GM10266 (cell line): ENCODE data around the gene ELOB.

Source experiments
- DNase-seq: peaks from one replicate; pipeline ENCODE4 v3.0.0; 2012; ENCODE audit errors: extremely low spot score
- TF ChIP-seq, protein P1 (sequence below): IDR thresholded peaks from 2 replicates; pipeline ENCODE4 v1.5.1; 2012; ENCODE audit warnings: mild to moderate bottlenecking, low read depth; ENCODE audit not compliant: control insufficient read depth, insufficient read depth; ENCODE audit errors: missing control alignments

Gene ELOB

DNA sequence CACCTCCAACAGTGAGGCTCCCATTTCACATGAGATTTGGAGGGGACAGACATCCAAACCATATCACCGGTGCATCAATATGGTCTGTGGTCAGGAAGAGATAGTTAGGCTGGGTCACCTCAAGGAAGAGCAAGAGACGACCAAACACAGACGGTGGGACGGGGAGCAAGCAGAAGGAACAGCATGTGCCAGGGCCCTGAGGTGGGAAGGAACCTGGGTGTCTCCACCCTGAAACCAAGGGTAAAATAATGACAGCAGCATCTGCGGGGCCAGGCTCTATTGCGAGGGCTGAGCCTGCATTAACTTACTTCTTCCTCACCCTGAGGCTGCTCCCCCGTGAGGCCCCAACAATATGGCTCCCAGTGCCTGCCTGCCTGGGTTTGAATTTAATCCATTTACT, 31.1 kb upstream of the ELOB start:
- no peak for DNase-seq
- TF ChIP-seq, protein P1, sequence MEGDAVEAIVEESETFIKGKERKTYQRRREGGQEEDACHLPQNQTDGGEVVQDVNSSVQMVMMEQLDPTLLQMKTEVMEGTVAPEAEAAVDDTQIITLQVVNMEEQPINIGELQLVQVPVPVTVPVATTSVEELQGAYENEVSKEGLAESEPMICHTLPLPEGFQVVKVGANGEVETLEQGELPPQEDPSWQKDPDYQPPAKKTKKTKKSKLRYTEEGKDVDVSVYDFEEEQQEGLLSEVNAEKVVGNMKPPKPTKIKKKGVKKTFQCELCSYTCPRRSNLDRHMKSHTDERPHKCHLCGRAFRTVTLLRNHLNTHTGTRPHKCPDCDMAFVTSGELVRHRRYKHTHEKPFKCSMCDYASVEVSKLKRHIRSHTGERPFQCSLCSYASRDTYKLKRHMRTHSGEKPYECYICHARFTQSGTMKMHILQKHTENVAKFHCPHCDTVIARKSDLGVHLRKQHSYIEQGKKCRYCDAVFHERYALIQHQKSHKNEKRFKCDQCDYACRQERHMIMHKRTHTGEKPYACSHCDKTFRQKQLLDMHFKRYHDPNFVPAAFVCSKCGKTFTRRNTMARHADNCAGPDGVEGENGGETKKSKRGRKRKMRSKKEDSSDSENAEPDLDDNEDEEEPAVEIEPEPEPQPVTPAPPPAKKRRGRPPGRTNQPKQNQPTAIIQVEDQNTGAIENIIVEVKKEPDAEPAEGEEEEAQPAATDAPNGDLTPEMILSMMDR = no peak

DNA sequence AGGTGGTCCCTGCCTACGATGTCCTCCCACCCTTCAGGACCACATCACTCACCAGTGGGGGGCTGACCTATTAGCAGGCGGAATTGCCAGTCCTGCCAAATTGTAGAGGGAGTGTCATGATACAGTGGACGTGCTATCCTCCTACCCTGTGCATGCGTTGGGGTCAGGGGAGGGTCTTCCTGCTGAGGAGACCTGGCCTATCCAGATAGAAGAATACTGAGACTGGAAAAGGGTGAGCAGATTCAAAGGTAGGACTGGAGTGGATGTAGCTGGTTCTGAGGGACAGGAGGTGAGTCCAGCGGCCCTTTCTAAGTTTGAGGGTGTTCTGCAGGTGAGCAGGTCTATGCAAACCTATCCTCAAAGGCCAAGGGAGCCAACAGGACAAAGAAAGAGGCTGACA, 29.2 kb upstream of the ELOB start:
- DNase-seq = no peak
- TF ChIP-seq, protein P1 = no peak

- TF ChIP-seq, protein P1 = no peak
- DNase-seq = no peak
Measured at GRCh38 chr16:2804728-2805127, 27.6 kb upstream of the ELOB start.

GRCh38 chr16:2803545-2804195, 26.6 kb upstream of the ELOB start:
- TF ChIP-seq, protein P1 = no peak
- DNase-seq = no peak

DNA sequence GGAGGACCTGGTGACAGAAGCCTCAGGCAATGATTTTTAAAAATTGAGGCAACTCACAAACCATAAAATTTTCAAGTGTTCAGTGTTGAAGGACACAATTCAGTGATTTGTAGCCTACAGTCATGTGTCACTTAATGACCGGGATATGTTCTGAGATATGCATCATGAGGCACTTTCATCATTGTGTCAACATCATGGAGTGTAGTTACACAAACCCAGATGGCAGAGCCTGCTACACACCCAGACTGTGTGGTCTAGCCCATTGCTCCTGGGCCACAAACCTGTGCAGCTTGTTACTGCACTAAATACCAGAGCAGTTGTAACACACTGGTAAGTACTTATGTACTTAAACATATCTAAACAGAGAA, 22.8 kb upstream of the ELOB start:
- no peak for DNase-seq
- TF ChIP-seq, protein P1 = no peak

DNA sequence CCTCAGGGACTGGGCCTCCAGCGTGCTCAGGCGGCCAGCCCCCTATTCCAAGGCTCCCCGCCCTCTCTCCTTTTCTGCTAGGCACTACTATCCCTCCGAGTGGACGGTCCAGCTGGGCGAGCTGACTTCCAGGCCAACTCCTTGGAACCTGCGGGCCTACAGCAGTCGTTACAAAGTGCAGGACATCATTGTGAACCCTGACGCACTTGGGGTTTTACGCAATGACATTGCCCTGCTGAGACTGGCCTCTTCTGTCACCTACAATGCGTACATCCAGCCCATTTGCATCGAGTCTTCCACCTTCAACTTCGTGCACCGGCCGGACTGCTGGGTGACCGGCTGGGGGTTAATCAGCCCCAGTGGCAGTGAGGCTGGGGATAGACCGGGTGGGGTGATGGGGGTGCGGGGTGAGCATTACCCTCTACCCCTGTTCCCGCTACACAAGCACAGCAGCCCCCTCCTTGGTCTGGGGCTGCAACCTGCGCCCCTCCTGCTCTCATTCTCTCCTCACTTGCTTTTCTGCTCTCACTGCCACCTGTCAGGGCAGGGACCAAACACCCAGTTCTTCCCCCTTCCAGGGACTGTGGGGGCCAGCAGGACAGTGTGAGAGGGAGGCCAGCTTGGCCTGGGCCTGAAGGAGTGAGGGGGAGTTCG, 22.3 kb upstream of the ELOB start:
- TF ChIP-seq, protein P1 = no peak
- no peak for DNase-seq

DNA sequence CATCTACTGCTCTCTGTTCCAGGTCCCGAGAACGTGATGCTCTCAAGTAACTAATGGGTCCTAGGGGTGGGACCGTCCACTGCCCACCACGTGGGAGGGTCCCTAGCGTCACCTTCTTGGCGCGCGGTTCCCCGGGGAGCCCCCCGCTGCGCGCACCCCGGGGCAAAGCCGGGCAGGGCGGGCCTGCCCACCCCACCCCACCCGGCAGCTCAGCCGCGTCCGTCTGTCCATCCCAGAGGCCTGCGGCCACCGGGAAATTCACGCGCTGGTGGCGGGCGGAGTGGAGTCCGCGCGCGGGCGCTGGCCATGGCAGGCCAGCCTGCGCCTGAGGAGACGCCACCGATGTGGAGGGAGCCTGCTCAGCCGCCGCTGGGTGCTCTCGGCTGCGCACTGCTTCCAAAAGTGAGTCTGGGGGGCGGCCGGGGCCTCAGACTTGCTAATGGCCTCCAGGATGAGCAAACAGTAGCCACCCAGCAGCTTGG, 21.7 kb upstream of the ELOB start:
- DNase-seq = no peak
- TF ChIP-seq, protein P1 = no peak
